ENCODE measurements around the gene CPLANE2. TPM values are rescaled to one million over a fixed set of nuclear protein-coding genes. Genes with fewer than 3 reads are reported as not detected.

The CPLANE2 gene
- total RNA-seq, 1 experiment from 2014 or later: 6.3 TPM

GRCh38 chr1:16244650-16245285 is 7.8 kb upstream of the CPLANE2 start:
- H3K27ac Mint-ChIP-seq: no peak overlapping the region; a peak in 1 of 7 replicates

More at GRCh38 chr1:16244650-16245285, 7.8 kb upstream of the CPLANE2 start:
- Mint-ChIP-seq H3K4me1 (peaks cover 4 to 8% of the 10 kb centered on the region in 2 experiments), H3K36me3 (ENCODE audit: insufficient read depth in 1 of 3, low read depth in 3 of 3) (peaks cover 0 to 9% (median 0%) of the 10 kb centered on the region in 3 experiments; a peak in 2 of 7 replicates), H3K4me3 (no peak overlapping the region), H3K9me3 (no peaks in the 10 kb centered on the region), H3K27me3 (ENCODE audit: low read depth) (no peaks in the 10 kb centered on the region)
- no peak overlapping the region for H2BK5ac ChIP-seq (ENCODE audit: insufficient read length, low read length)
- H3K23me2 ChIP-seq (ENCODE audit: insufficient read length, low read depth, low read length, poor library complexity, severe bottlenecking): no peaks in the 10 kb centered on the region
- no peak overlapping the region for H2BK120ac ChIP-seq (ENCODE audit: low read depth, low read length, poor library complexity, severe bottlenecking)
- no peak overlapping the region for H2BK15ac ChIP-seq (ENCODE audit: low read depth, low read length)
- no peak overlapping the region for H2BK12ac ChIP-seq (ENCODE audit: insufficient read length, low read depth, low read length)
- no peaks in the 10 kb centered on the region for H3K79me2 ChIP-seq (ENCODE audit: insufficient read depth, low read length)
- TF ChIP-seq CTCF (conservative IDR thresholded peaks at IDR 0.05): no peak
- no peak overlapping the region for H3K4ac ChIP-seq (ENCODE audit: low read depth, low read length)
- no peak overlapping the region for H4K8ac ChIP-seq (replicated peaks; ENCODE audit: insufficient read length, low read depth, low read length)
- H3K27me3 ChIP-seq (ENCODE audit: insufficient read depth, low read length): no peaks in the 10 kb centered on the region
- no peaks in the 10 kb centered on the region for H3K4me1 ChIP-seq (ENCODE audit: insufficient read depth, low read length)
- no peak overlapping the region for H3T11ph ChIP-seq (ENCODE audit: low read length)
- H2AK5ac ChIP-seq (ENCODE audit: insufficient read length, low read length): no peak overlapping the region
- DNase-seq: no peak
- H3K79me1 ChIP-seq (ENCODE audit: insufficient read depth, low read depth, low read length, poor library complexity, severe bottlenecking): no peaks in the 10 kb centered on the region
- no peak overlapping the region for H4K5ac ChIP-seq (ENCODE audit: insufficient read length, low read depth, low read length)
- H3K27ac ChIP-seq (ENCODE audit: insufficient read length, low read depth, low read length): no peak overlapping the region
- H3K18ac ChIP-seq (ENCODE audit: insufficient read length, low read depth, low read length): no peak overlapping the region
- H3K23ac ChIP-seq (ENCODE audit: insufficient read length, low read depth, low read length): no peak overlapping the region
- no peaks in the 10 kb centered on the region for H4K20me1 ChIP-seq (ENCODE audit: control insufficient read depth, insufficient read depth, insufficient read length)
- H3K14ac ChIP-seq (ENCODE audit: insufficient read depth, low read length): no peak overlapping the region
- H3K9me3 ChIP-seq (ENCODE audit: control insufficient read depth, low read depth, low read length): no peaks in the 10 kb centered on the region
- H2BK20ac ChIP-seq (ENCODE audit: low read depth, low read length, poor library complexity, severe bottlenecking): no peak overlapping the region
- no peak overlapping the region for H2AFZ ChIP-seq (ENCODE audit: low read length)
- no peak overlapping the region for H4K91ac ChIP-seq (ENCODE audit: insufficient read length, low read depth, low read length)
- H3K56ac ChIP-seq (ENCODE audit: insufficient read length, low read depth, low read length): no peak overlapping the region
- no peak overlapping the region for H3K4me2 ChIP-seq (ENCODE audit: insufficient read depth, insufficient read length, low read length)
- WGBS (ENCODE audit: extremely low coverage, insufficient read length, low lambda C conversion rate): no CpG with 5 or more reads among the region's 8 CpGs
- no peak overlapping the region for H3K9ac ChIP-seq (ENCODE audit: extremely low read depth, insufficient read length, low read length)

Data from H9 (cell line).